Measurements from ENCODE around the gene NEDD4L.

NEDD4L gene

GRCh38 chr18:58402951-58403702 lies 359.1 kb downstream of the NEDD4L start:
- H3K27me3 Mint-ChIP-seq, result peaks cover 1% of the 10 kb centered on the region

GRCh38 chr18:58403799-58404455 lies 359.9 kb downstream of the NEDD4L start:
- no peak for DNase-seq (ENCODE audit: low spot score in 2 of 2)
- Mint-ChIP-seq H3K36me3 (ENCODE audit: insufficient read depth) (peaks cover 3% of the 10 kb centered on the region), H3K4me3 (no peak overlapping the region)

More at GRCh38 chr18:58402951-58403702, 359.1 kb downstream of the NEDD4L start:
- DNase-seq (ENCODE audit: low spot score in 2 of 2) (no peak), ATAC-seq (replicated peaks; ENCODE audit: extremely low read depth, poor library complexity, severe bottlenecking) (no peak)
- Mint-ChIP-seq H3K4me1 (no peaks in the 10 kb centered on the region), H3K27ac (ENCODE audit: low read depth) (no peak overlapping the region), H3K9me3 (no peaks in the 10 kb centered on the region), H3K4me3 (no peak overlapping the region), H3K36me3 (ENCODE audit: insufficient read depth) (peaks cover 3% of the 10 kb centered on the region)

GRCh38 chr18:58405107-58405898 lies 361.3 kb downstream of the NEDD4L start:
- no peak for DNase-seq (ENCODE audit: low spot score in 2 of 2)
- H3K9me3 Mint-ChIP-seq, result no peaks in the 10 kb centered on the region
- peaks cover 3% of the 10 kb centered on the region for H3K36me3 Mint-ChIP-seq (ENCODE audit: insufficient read depth)
- H3K4me3 Mint-ChIP-seq, result no peak overlapping the region
- no peaks in the 10 kb centered on the region for H3K4me1 Mint-ChIP-seq
- no peaks in the 10 kb centered on the region for H3K27me3 Mint-ChIP-seq
- ATAC-seq (replicated peaks; ENCODE audit: extremely low read depth, poor library complexity, severe bottlenecking), result no peak
- no peak overlapping the region for H3K27ac Mint-ChIP-seq (ENCODE audit: low read depth)

More at GRCh38 chr18:58403799-58404455, 359.9 kb downstream of the NEDD4L start:
- no peak for ATAC-seq (replicated peaks; ENCODE audit: extremely low read depth, poor library complexity, severe bottlenecking)
- Mint-ChIP-seq H3K9me3 (no peaks in the 10 kb centered on the region), H3K27me3 (no peaks in the 10 kb centered on the region), H3K4me1 (no peaks in the 10 kb centered on the region), H3K27ac (ENCODE audit: low read depth) (no peak overlapping the region)

- Mint-ChIP-seq H3K4me3 (no peak overlapping the region), H3K4me1 (no peaks in the 10 kb centered on the region), H3K36me3 (ENCODE audit: insufficient read depth) (peaks cover 3% of the 10 kb centered on the region), H3K27me3 (no peaks in the 10 kb centered on the region), H3K27ac (ENCODE audit: low read depth) (no peak overlapping the region), H3K9me3 (no peaks in the 10 kb centered on the region)
- ATAC-seq (replicated peaks; ENCODE audit: extremely low read depth, poor library complexity, severe bottlenecking) (no peak), DNase-seq (ENCODE audit: low spot score in 2 of 2) (no peak)
Observed at GRCh38 chr18:58407263-58407648, 363.2 kb downstream of the NEDD4L start.

GRCh38 chr18:58407649-58408407 lies 363.8 kb downstream of the NEDD4L start:
- DNase-seq (ENCODE audit: low spot score in 2 of 2), result no peak
- no peaks in the 10 kb centered on the region for H3K27me3 Mint-ChIP-seq
- no peaks in the 10 kb centered on the region for H3K4me1 Mint-ChIP-seq
- no peak for ATAC-seq (replicated peaks; ENCODE audit: extremely low read depth, poor library complexity, severe bottlenecking)
- no peaks in the 10 kb centered on the region for H3K9me3 Mint-ChIP-seq
- no peak overlapping the region for H3K27ac Mint-ChIP-seq (ENCODE audit: low read depth)
- peaks cover 3% of the 10 kb centered on the region for H3K36me3 Mint-ChIP-seq (ENCODE audit: insufficient read depth)
- H3K4me3 Mint-ChIP-seq, result no peak overlapping the region

- Mint-ChIP-seq H3K36me3 (ENCODE audit: insufficient read depth) (no peaks in the 10 kb centered on the region), H3K27ac (ENCODE audit: low read depth) (no peak overlapping the region), H3K4me1 (no peaks in the 10 kb centered on the region), H3K27me3 (no peaks in the 10 kb centered on the region), H3K4me3 (no peak overlapping the region), H3K9me3 (no peaks in the 10 kb centered on the region)
- ATAC-seq (replicated peaks; ENCODE audit: extremely low read depth, poor library complexity, severe bottlenecking) (no peak), DNase-seq (ENCODE audit: low spot score in 2 of 2) (no peak)
Observed at GRCh38 chr18:58408665-58409064, 364.6 kb downstream of the NEDD4L start.

- H3K4me3 Mint-ChIP-seq, result no peak overlapping the region
- H3K9me3 Mint-ChIP-seq, result no peaks in the 10 kb centered on the region
- H3K36me3 Mint-ChIP-seq (ENCODE audit: insufficient read depth), result no peaks in the 10 kb centered on the region
- DNase-seq (ENCODE audit: low spot score in 2 of 2) (no peak), ATAC-seq (replicated peaks; ENCODE audit: extremely low read depth, poor library complexity, severe bottlenecking) (no peak)
- H3K4me1 Mint-ChIP-seq, result no peaks in the 10 kb centered on the region
- H3K27ac Mint-ChIP-seq (ENCODE audit: low read depth), result no peak overlapping the region
- H3K27me3 Mint-ChIP-seq, result peaks cover 6% of the 10 kb centered on the region
Observed at GRCh38 chr18:58409802-58410445, 365.9 kb downstream of the NEDD4L start.

- no peaks in the 10 kb centered on the region for H3K36me3 Mint-ChIP-seq (ENCODE audit: insufficient read depth)
- ATAC-seq (replicated peaks; ENCODE audit: extremely low read depth, poor library complexity, severe bottlenecking) (no peak), DNase-seq (ENCODE audit: low spot score in 2 of 2) (no peak)
- H3K4me1 Mint-ChIP-seq, result no peaks in the 10 kb centered on the region
- no peaks in the 10 kb centered on the region for H3K9me3 Mint-ChIP-seq
- H3K27me3 Mint-ChIP-seq, result peaks cover 9% of the 10 kb centered on the region
- no peak overlapping the region for H3K27ac Mint-ChIP-seq (ENCODE audit: low read depth)
- no peak overlapping the region for H3K4me3 Mint-ChIP-seq
Observed at GRCh38 chr18:58411323-58411722, 367.3 kb downstream of the NEDD4L start.

GRCh38 chr18:58412844-58413666 lies 369.0 kb downstream of the NEDD4L start:
- ATAC-seq (replicated peaks; ENCODE audit: extremely low read depth, poor library complexity, severe bottlenecking) (no peak), DNase-seq (ENCODE audit: low spot score in 2 of 2) (no peak)
- H3K27me3 Mint-ChIP-seq, result peaks cover 24% of the 10 kb centered on the region
- no peaks in the 10 kb centered on the region for H3K36me3 Mint-ChIP-seq (ENCODE audit: insufficient read depth)
- no peaks in the 10 kb centered on the region for H3K9me3 Mint-ChIP-seq
- H3K4me3 Mint-ChIP-seq, result no peak overlapping the region
- H3K27ac Mint-ChIP-seq (ENCODE audit: low read depth), result no peak overlapping the region
- H3K4me1 Mint-ChIP-seq, result no peaks in the 10 kb centered on the region

- Mint-ChIP-seq H3K27me3 (peaks cover 29% of the 10 kb centered on the region), H3K4me1 (no peaks in the 10 kb centered on the region), H3K9me3 (no peaks in the 10 kb centered on the region), H3K4me3 (no peak overlapping the region), H3K27ac (ENCODE audit: low read depth) (no peak overlapping the region), H3K36me3 (ENCODE audit: insufficient read depth) (no peaks in the 10 kb centered on the region)
- DNase-seq (ENCODE audit: low spot score in 2 of 2) (no peak), ATAC-seq (replicated peaks; ENCODE audit: extremely low read depth, poor library complexity, severe bottlenecking) (no peak)
Observed at GRCh38 chr18:58413667-58414628, 369.9 kb downstream of the NEDD4L start.
